Measurements from ENCODE around the gene SEMA5A. TPM values are rescaled to one million over a fixed set of nuclear protein-coding genes. Genes with fewer than 3 reads are reported as not detected.

Gene SEMA5A
- polyA plus RNA-seq, 1 donor from 2014 or later: 3.2 TPM

- Histone ChIP-seq H3K4me3 (ENCODE audit: low read length) (no peak overlapping the region), H3K9ac (ENCODE audit: low read length) (no peak overlapping the region), H4K20me1 (ENCODE audit: insufficient read depth) (no peaks in the 10 kb centered on the region), H3K27me3 (ENCODE audit: insufficient read depth, low read depth, low read length) (no peaks in the 10 kb centered on the region), H2AFZ (ENCODE audit: low read depth, low read length) (no peak overlapping the region), H3K9me2 (ENCODE audit: insufficient read depth, low read length) (no peaks in the 10 kb centered on the region), H3K36me3 (ENCODE audit: insufficient read depth, low read length) (no peaks in the 10 kb centered on the region), H3K9me3 (ENCODE audit: low read length) (no peaks in the 10 kb centered on the region), H3K79me2 (replicated peaks; ENCODE audit: insufficient read depth, low read length) (no peaks in the 10 kb centered on the region), H3F3A (ENCODE audit: insufficient read depth, low read length, poor library complexity, severe bottlenecking) (no peaks in the 10 kb centered on the region), H3K4me2 (ENCODE audit: low read length) (no peak overlapping the region), H3K27ac (ENCODE audit: low read length) (no peak overlapping the region)
- TF ChIP-seq MXI1 (conservative IDR thresholded peaks at IDR 0.05; ENCODE audit: poor library complexity, severe bottlenecking) (no peak), POLR2AphosphoS5 (IDR thresholded peaks at IDR 0.05) (no peak), TAF1 (IDR thresholded peaks at IDR 0.05; ENCODE audit: low read depth) (no peak), EZH2 (IDR thresholded peaks at IDR 0.05; ENCODE audit: borderline replicate concordance, insufficient read depth, low read length, poor library complexity, severe bottlenecking) (no peak), RAD21 (conservative IDR thresholded peaks at IDR 0.05) (no peak), CTCF (IDR thresholded peaks at IDR 0.05; ENCODE audit: poor library complexity, severe bottlenecking) (no peak), SMC3 (conservative IDR thresholded peaks at IDR 0.05; ENCODE audit: poor library complexity) (no peak), EP300 (conservative IDR thresholded peaks at IDR 0.05; ENCODE audit: poor library complexity, severe bottlenecking) (no peak), REST (IDR thresholded peaks at IDR 0.05; ENCODE audit: borderline replicate concordance) (no peak)
These were observed 12.8 kb downstream of the SEMA5A start for GRCh38 chr5:9533096-9533495.

GRCh38 chr5:9529513-9529912, 16.4 kb downstream of the SEMA5A start:
- Histone ChIP-seq H3K4me3 (ENCODE audit: low read length) (no peak overlapping the region), H3K36me3 (ENCODE audit: insufficient read depth, low read length) (no peaks in the 10 kb centered on the region), H3F3A (ENCODE audit: insufficient read depth, low read length, poor library complexity, severe bottlenecking) (no peaks in the 10 kb centered on the region), H2AFZ (ENCODE audit: low read depth, low read length) (no peak overlapping the region), H3K27me3 (ENCODE audit: insufficient read depth, low read depth, low read length) (no peaks in the 10 kb centered on the region), H3K9ac (ENCODE audit: low read length) (no peak overlapping the region), H3K27ac (ENCODE audit: low read length) (no peak overlapping the region), H3K79me2 (replicated peaks; ENCODE audit: insufficient read depth, low read length) (no peaks in the 10 kb centered on the region), H3K9me2 (ENCODE audit: insufficient read depth, low read length) (no peaks in the 10 kb centered on the region), H4K20me1 (ENCODE audit: insufficient read depth) (no peaks in the 10 kb centered on the region), H3K4me2 (ENCODE audit: low read length) (no peak overlapping the region), H3K9me3 (ENCODE audit: low read length) (no peaks in the 10 kb centered on the region)
- TF ChIP-seq CTCF (IDR thresholded peaks at IDR 0.05; ENCODE audit: poor library complexity, severe bottlenecking): no peak
- TF ChIP-seq MXI1 (conservative IDR thresholded peaks at IDR 0.05; ENCODE audit: poor library complexity, severe bottlenecking): no peak
- no peak for TF ChIP-seq POLR2AphosphoS5 (IDR thresholded peaks at IDR 0.05)
- TF ChIP-seq SMC3 (conservative IDR thresholded peaks at IDR 0.05; ENCODE audit: poor library complexity): no peak
- TF ChIP-seq RAD21 (conservative IDR thresholded peaks at IDR 0.05): no peak
- no peak for TF ChIP-seq EZH2 (IDR thresholded peaks at IDR 0.05; ENCODE audit: borderline replicate concordance, insufficient read depth, low read length, poor library complexity, severe bottlenecking)
- TF ChIP-seq EP300 (conservative IDR thresholded peaks at IDR 0.05; ENCODE audit: poor library complexity, severe bottlenecking): no peak
- TF ChIP-seq REST (IDR thresholded peaks at IDR 0.05; ENCODE audit: borderline replicate concordance): no peak
- TF ChIP-seq TAF1 (IDR thresholded peaks at IDR 0.05; ENCODE audit: low read depth): no peak
